Pancreas (tissue), 10 donors: ENCODE measurements around the gene HOXD4. TPM values are rescaled to one million over a fixed set of nuclear protein-coding genes. Genes with fewer than 3 reads are reported as not detected.

Source experiments
- ATAC-seq, 4 donors: fragments of 200-7000 bp; cut with Tn5 transposase; one replicate each; pipeline versions ENCODE4 v1.8.0 to v1.9.1; 2020; ENCODE audit warnings: mild to moderate bottlenecking in 4 of 4, moderate library complexity in 4 of 4
- DNase-seq, 6 donors: peaks; one replicate each; pipeline ENCODE4 v3.0.0-alpha.2; 2020
- FAIRE-seq: peaks from 2 replicates; lab custom pipeline; 2012; peaks lifted over from hg19 to GRCh38; lab: Jason Lieb, UNC
- H3K27ac ChIP-seq, 4 donors: fragments of 200-600 bp; sonication (generic); 1 replicate in 3 of 4; 2 replicates in 1 of 4; pipeline versions ENCODE4 v1.5.0 to v1.8.0; 2020
- H3K27me3 ChIP-seq, 4 donors: fragments of 200-600 bp; one replicate each; pipeline ENCODE4 v1.8.0; 2021
- H3K36me3 ChIP-seq, 3 donors: fragments of 200-600 bp; sonication (generic) in 1 of 3; one replicate each; pipeline versions ENCODE4 v1.5.0 to v1.8.0; 2020 to 2021
- H3K4me1 ChIP-seq, 3 donors: fragments of 200-600 bp; one replicate each; pipeline ENCODE4 v1.8.0; 2021
- H3K4me3 ChIP-seq, 4 donors: fragments of 200-600 bp; sonication (generic) in 2 of 4; one replicate each; pipeline versions ENCODE4 v1.5.0 to v1.8.0; 2020 to 2021
- H3K9me3 ChIP-seq, 4 donors: fragments of 200-600 bp; one replicate each; pipeline ENCODE4 v1.8.0; 2021
- CTCF ChIP-seq, 4 donors: fragments of 200-600 bp; sonication (generic) in 3 of 4; IDR thresholded peaks; one replicate each; pipeline versions ENCODE4 v1.5.0 to v1.8.0; 2021; ENCODE audit warnings: antibody characterized with exemption in 4 of 4
- WGBS, 2 donors: extraction: QIAGEN DNeasy Blood & Tissue Kit; methylation state at CpG; one replicate each; pipeline ENCODE4 v1.1.7; 2013; 5-methylcytosine and 5-hydroxymethylcytosine counted together
- intact Hi-C, 3 donors: fragments of 100-400 bp; cut with DNase I; formaldehyde crosslinking; loops; one replicate each; pipeline versions ENCODE4 v1.11.1 to v1.14.2; 2022
- polyA plus RNA-seq, 2 donors: library from polyadenylated mRNA; stranded (reverse); fragments of 200-250 nt; gene quantifications; one replicate each; pipeline ENCODE4 v1.2.3, GENCODE V29; 2013
- total RNA-seq, 6 donors: library from RNA; stranded (reverse); fragmentation: NEBNext Ultra II Directional in 4 of 6; extraction: Animal tissue kit (Norgen Biotek cat#: 25700) in 4 of 6; gene quantifications; one replicate each; pipeline versions ENCODE4 v1.2.1 to v1.2.4, GENCODE V29; 2021 to 2023
- donor health status: healthy with polysubstance abuse.
- donor health status: DM: no; HTN: no; CAD: no; lungs with moderate emphysema.
- donor health status: DM: no; HTN: no; CAD: no.
- donor health status: control.
- donor health status: control.
- donor health status: Bipolar disorder and iron deficiency.
- donor health status: DM: yes; HTN: yes; CAD: no.
- donor health status: DM: no; HTN: no; CAD: no.
- donor health status: DM: no; HTN: no; CAD: no.
- donor health status: DM: yes; HTN: yes; CAD: no.

The HOXD4 gene
- total and polyA plus RNA-seq, 8 donors = 0.13 to 1.8 (median 0.31) TPM; not detected in 2

GRCh38 chr2:176130957-176131847, 20.1 kb upstream of the HOXD4 start:
- H3K27ac ChIP-seq = no peak overlapping the region

DNA sequence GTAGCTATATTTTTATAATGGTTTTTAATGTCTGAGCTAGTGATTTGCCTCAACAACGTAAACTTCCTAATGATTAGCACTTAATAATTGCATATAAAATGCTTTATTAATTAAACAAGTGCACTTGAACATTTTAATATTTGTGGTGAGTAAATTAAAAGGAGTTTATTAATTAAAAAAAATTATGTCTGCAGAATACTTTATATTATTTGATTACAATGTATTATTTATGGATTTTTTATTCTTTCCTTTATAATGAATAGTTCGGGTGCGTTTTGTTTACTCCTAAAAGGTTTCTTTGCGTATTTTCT, 19.5 kb upstream of the HOXD4 start:
- intact Hi-C loops = loop anchor here in 2 of 3 donors (10.0 kb wide), 2 partner anchors 323 to 433 kb away; no protein-coding TSS in a partner anchor
- no peak overlapping the region for H3K27ac ChIP-seq

More at GRCh38 chr2:176130957-176131847, 20.1 kb upstream of the HOXD4 start:
- H3K9me3 ChIP-seq = no peaks in the 10 kb centered on the region
- intact Hi-C loops = loop anchor here in 2 of 3 donors (10.0 kb wide), 2 partner anchors 324 to 434 kb away; no protein-coding TSS in a partner anchor
- FAIRE-seq (no peak), DNase-seq (no peak), ATAC-seq (no peak)
- 13 to 14% methylated on average over 15 of the region's 15 CpGs for WGBS, 2 donors
- H3K27me3 ChIP-seq = peaks cover 8 to 75% (median 32%) of the 10 kb centered on the region in 4 donors
- peaks cover 0 to 8% (median 5%) of the 10 kb centered on the region in 3 donors for H3K4me1 ChIP-seq
- TF ChIP-seq CTCF (IDR thresholded peaks at IDR 0.05) = no peak
- H3K4me3 ChIP-seq = peak overlapping the region in 1 of 4 donors; percentile 39
- no peaks in the 10 kb centered on the region for H3K36me3 ChIP-seq

GRCh38 chr2:176132205-176133171, 18.9 kb upstream of the HOXD4 start:
- no peak for FAIRE-seq
- H3K36me3 ChIP-seq = no peaks in the 10 kb centered on the region
- H3K9me3 ChIP-seq = no peaks in the 10 kb centered on the region
- intact Hi-C loops = loop anchor here in 2 of 3 donors (10.0 kb wide), 2 partner anchors 322 to 432 kb away; no protein-coding TSS in a partner anchor
- no peak for ATAC-seq
- DNase-seq = no peak
- no peak overlapping the region for H3K27ac ChIP-seq
- H3K4me3 ChIP-seq = no peak overlapping the region
- WGBS, 2 donors = 10 to 11% methylated on average over 33 of the region's 33 CpGs
- TF ChIP-seq CTCF (IDR thresholded peaks at IDR 0.05) = no peak
- H3K27me3 ChIP-seq = peaks cover 8 to 75% (median 29%) of the 10 kb centered on the region in 4 donors
- peaks cover 0 to 14% (median 5%) of the 10 kb centered on the region in 3 donors for H3K4me1 ChIP-seq

More for the DNA sequence above, 19.5 kb upstream of the HOXD4 start:
- TF ChIP-seq CTCF (IDR thresholded peaks at IDR 0.05) = no peak
- no peaks in the 10 kb centered on the region for H3K36me3 ChIP-seq
- DNase-seq (no peak), ATAC-seq (no peak), FAIRE-seq (peak; percentile 39)
- H3K4me1 ChIP-seq = peaks cover 0 to 14% (median 5%) of the 10 kb centered on the region in 3 donors
- H3K4me3 ChIP-seq = no peak overlapping the region
- H3K9me3 ChIP-seq = no peaks in the 10 kb centered on the region
- peaks cover 8 to 75% (median 29%) of the 10 kb centered on the region in 4 donors for H3K27me3 ChIP-seq
- WGBS, 2 donors = 18 to 25% methylated on average over 4 of the region's 4 CpGs

DNA sequence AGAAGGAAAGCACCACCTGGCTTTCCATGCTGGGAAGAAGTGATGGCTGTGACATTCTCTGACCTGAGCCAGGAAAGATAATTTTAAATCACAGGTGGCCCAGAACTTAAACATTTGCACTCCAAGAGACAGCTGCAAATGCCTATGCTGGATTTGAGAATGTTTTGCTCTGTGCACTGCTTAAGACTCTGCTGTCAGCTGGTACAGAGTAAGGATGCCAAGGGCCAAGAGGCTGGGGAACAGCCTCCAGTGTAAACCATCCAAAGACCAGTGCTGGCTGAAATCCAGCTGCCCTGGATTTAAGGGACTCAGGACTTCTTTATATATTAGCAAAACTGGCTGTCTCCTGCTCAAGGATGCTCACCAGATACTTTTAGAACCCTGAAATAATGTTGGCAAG, 18.0 kb upstream of the HOXD4 start:
- Histone ChIP-seq H3K27me3 (peaks cover 5 to 76% (median 32%) of the 10 kb centered on the region in 4 donors), H3K4me1 (peaks cover 0 to 14% (median 5%) of the 10 kb centered on the region in 3 donors), H3K36me3 (no peaks in the 10 kb centered on the region), H3K4me3 (no peak overlapping the region), H3K9me3 (no peaks in the 10 kb centered on the region), H3K27ac (no peak overlapping the region)
- TF ChIP-seq CTCF (IDR thresholded peaks at IDR 0.05) = no peak
- intact Hi-C loops = loop anchor here in 2 of 3 donors (10.0 kb wide), 2 partner anchors 321 to 431 kb away; no protein-coding TSS in a partner anchor
- ATAC-seq = no peak
- FAIRE-seq = no peak
- DNase-seq = no peak
